ENCODE data around the gene TEX13C. TPM values are rescaled to one million over a fixed set of nuclear protein-coding genes. Genes with fewer than 3 reads are reported as not detected.
"Not testable (repeated sequence)": the region's sequence is repeated elsewhere in the genome, so short reads cannot be mapped to it uniquely, and the experiment has no call there.

Gene TEX13C
- total RNA-seq, 4 donors from 2014 or later, result not detected

DNA sequence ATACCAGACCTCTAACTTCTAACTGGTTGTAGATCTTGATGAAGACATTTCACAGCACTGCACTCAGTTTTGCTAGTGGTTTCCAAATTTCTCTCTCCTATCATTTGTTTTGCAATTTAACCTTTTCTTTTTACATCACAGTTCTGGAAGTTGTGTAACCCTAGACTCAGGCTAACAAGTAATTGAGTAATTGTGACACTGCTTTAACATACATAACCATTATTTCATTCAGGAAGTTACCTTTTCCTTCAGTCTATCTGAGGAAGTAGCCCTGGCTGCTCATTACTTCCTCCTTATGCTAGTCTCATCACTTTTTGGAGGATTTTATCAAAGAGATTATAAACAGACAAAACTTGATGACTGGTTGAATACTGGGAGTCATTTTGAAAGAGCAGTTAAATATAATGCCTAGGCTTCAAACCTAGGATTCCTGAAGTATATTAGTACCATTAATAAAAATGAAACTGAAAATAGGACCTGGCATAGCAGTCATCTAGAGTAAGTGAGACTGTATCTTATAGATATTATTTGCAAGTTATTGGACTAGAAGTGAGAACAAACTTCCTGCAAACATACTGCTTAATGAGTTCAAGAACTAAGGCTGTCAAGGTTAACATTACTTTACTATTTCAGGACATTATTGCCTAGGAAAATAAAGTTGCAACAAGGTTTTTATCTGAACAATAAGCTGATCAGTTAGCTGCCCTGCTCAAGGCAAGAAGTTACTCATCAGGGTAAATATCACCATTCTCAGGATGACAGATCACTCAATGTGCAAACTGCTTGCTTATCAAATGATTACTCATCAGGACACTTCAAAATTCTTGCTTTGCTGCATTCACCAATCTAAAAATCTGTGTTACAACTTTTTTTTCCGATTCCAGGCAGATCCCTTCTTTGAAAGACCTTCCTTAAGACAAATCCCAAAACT lies 25.6 kb upstream of the TEX13C start:
- TF ChIP-seq, protein P1, sequence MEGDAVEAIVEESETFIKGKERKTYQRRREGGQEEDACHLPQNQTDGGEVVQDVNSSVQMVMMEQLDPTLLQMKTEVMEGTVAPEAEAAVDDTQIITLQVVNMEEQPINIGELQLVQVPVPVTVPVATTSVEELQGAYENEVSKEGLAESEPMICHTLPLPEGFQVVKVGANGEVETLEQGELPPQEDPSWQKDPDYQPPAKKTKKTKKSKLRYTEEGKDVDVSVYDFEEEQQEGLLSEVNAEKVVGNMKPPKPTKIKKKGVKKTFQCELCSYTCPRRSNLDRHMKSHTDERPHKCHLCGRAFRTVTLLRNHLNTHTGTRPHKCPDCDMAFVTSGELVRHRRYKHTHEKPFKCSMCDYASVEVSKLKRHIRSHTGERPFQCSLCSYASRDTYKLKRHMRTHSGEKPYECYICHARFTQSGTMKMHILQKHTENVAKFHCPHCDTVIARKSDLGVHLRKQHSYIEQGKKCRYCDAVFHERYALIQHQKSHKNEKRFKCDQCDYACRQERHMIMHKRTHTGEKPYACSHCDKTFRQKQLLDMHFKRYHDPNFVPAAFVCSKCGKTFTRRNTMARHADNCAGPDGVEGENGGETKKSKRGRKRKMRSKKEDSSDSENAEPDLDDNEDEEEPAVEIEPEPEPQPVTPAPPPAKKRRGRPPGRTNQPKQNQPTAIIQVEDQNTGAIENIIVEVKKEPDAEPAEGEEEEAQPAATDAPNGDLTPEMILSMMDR (IDR thresholded peaks at IDR 0.05), result no peak
- ATAC-seq (ENCODE audit: low FRiP score) (no peak), DNase-seq (ENCODE audit: low spot score) (no peak)

DNA sequence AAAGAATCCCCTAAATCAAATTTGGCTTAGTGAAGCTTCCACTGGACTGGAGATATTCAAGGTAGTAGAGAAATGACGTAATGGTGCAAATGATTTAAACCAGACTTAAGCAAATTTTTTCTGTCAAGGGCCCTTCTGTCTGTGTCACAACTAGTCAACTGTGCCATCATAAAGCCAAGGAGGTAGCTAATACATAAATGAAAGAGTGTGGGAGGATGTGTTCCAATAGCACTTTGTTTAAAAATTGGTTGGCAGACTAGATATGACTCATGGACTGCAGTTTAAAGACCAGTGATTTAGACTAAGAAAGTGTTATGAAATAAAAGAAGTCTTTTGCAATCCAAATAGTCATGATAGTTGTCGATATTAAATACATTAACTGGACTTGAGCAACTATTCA lies 24.3 kb upstream of the TEX13C start:
- ATAC-seq (ENCODE audit: low FRiP score) (no peak), DNase-seq (ENCODE audit: low spot score) (no peak)
- TF ChIP-seq, protein P1 (IDR thresholded peaks at IDR 0.05), result no peak

DNA sequence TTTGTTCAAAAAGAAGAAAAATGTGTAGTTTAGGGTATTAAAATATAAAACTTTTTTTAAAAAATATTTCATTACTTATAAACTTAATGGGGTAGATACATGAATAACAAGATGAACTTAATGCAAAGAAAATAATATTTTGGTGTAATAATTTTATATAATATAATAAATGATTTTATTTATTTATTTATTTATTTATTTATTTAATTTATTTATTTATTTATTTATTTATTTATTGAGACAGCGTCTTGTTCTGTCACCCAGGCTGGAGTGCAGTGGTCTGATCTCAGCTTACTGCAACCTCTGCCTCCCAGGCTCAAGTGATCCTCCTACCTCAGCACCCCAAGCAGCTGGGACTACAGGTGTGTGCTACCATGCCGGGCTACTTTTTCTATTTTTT lies 20.8 kb upstream of the TEX13C start:
- no peak for DNase-seq (ENCODE audit: low spot score)
- ATAC-seq (ENCODE audit: low FRiP score), result no peak
- TF ChIP-seq, protein P1 (IDR thresholded peaks at IDR 0.05), result no peak

DNA sequence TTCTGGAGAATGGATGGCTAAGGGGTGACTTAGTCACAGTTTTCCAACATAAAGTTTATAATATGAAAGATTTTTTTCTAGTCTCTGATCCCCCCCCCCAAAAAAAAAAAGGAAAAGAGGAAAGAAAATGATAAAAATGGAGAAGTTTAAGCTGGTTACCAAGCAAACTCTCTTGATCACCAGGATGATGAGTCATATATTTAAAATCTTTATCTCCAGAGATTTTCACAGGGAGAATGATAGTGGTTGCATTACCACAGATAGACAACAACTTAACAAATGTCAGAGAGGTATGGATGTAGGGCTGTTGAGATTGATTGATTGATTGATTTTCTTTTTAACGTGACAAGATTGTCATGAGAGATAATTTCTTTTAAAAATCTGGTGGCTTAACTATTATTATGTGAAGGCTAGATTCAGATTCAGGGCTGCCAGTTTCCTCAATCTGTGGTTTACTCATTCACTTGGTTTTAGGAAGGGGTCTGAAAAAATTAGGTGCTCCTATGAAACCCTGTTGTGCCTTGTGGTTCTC lies 13.3 kb upstream of the TEX13C start:
- TF ChIP-seq, protein P1 (IDR thresholded peaks at IDR 0.05), result no peak
- DNase-seq (ENCODE audit: low spot score) (no peak), ATAC-seq (ENCODE audit: low FRiP score) (no peak)

DNA sequence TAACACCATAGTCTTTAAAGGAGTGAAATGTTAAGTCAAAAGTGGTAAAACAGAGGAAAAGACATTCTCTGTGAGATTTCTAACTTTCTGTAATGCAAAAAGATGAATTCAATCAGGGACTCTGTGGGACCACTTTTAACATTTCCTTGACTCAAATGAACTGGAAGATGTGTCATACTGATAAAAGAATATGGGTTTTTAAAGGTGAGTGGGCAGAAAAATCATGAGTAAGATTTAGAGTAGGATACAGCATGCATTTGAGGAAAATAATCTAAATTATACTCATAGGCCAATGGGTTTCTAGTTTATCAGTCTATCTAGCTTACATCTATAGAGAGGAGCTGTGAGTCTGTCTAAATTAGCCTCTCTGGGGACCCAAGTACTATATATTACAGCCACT lies 11.0 kb upstream of the TEX13C start:
- TF ChIP-seq, protein P1 (IDR thresholded peaks at IDR 0.05), result no peak
- no peak for ATAC-seq (ENCODE audit: low FRiP score)
- no peak for DNase-seq (ENCODE audit: low spot score)

DNA sequence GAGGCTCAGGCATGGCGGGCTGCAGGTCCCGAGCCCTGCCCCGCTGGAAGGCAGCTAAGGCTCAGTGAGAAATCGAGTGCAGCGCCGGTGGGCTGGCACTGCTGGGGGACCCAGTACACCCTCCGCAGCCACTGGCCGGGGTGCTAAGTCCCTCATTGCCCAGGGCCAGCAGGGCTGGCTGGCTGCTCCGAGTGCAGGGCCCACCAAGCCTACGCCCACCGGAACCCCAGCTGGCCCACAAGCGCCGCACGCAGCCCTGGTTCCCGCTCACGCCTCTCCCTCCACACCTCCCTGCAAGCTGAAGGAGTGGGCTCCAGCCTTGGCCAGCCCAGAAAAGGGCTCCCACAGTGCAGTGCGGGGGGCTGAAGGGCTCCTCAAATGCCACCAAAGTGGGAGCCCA lies 505 bp upstream of the TEX13C start:
- not testable (repeated sequence) for ATAC-seq (ENCODE audit: low FRiP score); DNase-seq (ENCODE audit: low spot score)

DNA sequence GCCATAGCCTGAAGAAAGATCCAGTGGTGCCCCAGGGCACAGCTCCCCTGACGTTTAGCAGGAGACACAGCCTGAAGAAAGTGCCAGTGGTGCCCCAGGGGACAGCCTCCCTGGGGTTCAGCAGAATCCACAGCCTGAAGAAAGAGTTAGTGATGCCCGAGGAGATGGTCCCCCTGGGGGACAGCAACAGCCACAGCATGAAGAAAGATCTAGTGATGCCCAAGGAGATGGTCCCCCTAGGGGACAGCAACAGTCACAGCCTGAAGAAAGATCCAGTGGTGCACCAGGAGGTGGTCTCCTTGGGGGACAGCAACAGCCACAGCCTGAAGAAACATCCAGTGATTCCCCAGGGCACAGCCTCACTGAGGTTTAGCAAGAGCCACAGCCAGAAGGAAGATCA lies 2.8 kb downstream of the TEX13C start:
- TF ChIP-seq, protein P1 (IDR thresholded peaks at IDR 0.05), result no peak
- DNase-seq (ENCODE audit: low spot score) (no peak), ATAC-seq (ENCODE audit: low FRiP score) (no peak)
